NCI-H1436 (cell line): ENCODE results near the gene GALP.
"Not testable (repeated sequence)": the region's sequence is repeated elsewhere in the genome, so short reads cannot be mapped to it uniquely, and the experiment has no call there.

Source experiments
- DNase-seq: peaks from one replicate; lab custom pipeline; 2025; lab: John Stamatoyannopoulos, UW

Gene GALP

GRCh38 chr19:56148096-56148495 is 27.7 kb upstream of the GALP start:
- DNase-seq, result no peak

- DNase-seq, result not testable (repeated sequence)
These were observed 26.7 kb upstream of the GALP start for GRCh38 chr19:56148955-56149655.

DNA sequence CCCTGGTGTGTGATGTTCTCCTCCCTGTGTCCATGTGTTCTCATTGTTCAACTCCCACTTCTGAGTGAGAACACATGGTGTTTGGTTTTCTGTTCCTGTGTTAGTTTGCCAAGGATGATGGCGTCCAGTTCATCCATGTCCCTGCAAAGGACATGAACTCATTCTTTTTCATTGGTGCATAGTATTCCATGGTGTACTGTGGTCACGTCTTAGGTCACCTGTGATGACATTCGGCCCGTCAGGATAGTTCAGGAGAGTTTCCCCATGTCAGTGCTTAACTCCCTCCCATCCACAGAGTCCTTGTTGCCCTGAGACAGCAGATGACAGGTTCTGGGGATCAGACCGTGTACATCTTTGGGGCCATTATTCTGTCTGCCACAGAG is 26.2 kb upstream of the GALP start:
- no peak for DNase-seq

DNA sequence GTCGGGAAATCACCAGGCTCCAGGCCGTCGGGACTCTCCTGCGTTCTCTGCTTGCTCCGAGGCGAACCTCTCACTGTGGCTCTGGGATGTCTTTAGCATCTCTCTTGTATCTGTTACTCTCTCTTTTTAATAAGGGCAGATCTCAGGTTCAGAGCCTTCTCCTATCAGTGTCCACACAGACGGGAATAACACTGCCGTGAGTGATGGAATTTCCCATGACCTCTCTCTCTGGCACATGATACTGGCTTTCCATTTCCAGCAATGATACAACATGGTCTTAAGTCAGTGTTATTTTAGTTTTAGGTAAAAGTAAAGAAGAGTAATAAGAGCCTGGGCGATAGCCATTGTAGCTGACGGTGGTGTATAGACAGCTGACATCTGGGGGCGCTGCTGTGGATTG is 25.4 kb upstream of the GALP start:
- DNase-seq, result no peak

DNA sequence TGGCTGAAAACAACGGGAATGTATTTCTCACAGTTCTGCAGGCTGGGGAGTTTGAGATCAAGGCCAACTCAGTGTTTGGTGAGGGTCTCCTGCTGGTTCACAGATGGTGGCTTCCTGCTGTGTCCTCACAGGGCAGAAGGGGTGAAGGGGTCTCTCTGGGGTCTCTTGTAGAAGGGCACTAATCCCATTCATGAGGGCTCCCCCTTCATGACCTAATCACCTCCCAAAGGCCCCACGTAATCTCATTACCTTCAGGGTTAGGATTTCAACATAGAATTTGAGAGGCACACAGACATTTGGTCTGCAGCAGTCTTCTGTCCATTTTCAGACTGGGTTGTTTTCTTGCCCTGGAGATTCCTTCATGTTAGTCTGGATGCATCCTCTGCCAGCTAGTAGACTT is 23.2 kb upstream of the GALP start:
- DNase-seq, result no peak

DNA sequence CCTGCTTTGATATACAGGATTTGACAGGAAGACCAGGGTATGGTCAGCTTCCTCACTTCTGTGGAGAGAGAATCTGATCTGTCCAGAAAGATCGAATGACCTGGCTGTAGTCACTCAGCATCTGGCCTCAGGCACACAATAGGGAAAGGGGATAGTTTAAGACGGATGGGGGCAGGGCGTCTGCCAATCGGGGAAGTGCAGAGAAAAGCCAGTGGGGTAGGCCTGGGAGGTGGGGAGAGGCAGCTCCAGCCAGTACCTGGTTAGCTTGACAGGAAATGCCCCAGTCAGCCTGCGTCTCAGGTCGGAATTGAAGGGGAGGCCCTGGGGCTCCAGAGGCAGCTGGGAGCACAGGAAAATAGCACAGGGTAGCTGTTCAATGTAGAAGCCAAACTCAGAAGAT is 22.3 kb upstream of the GALP start:
- DNase-seq, result no peak

DNA sequence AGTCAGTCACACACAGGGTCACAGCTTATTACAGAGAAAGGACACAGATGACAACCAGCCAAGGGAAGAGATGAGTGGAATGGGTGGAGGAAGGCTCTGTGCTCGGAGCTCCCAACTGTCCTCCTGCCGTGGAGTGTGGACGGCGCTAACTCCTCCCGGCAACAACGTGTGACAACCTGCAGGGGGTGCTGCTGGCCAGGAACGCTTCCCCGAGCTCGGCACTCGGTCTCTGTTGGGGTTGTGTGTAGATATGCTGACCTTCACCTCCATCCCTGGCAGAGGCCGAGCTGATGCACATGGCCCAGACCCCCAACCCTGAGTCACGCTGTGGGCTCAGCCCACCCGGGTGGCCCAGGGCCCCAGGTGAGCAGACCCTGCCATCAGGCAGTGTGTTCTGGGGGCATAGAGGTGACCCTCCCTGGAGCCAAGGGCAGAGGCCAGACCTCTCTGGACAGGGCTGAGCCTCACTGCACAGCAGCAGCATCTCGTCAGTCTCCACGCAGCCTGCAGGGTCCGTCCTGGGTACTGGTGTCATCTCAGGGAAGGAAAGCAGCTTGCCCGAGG is 20.6 kb upstream of the GALP start:
- DNase-seq, result no peak

DNA sequence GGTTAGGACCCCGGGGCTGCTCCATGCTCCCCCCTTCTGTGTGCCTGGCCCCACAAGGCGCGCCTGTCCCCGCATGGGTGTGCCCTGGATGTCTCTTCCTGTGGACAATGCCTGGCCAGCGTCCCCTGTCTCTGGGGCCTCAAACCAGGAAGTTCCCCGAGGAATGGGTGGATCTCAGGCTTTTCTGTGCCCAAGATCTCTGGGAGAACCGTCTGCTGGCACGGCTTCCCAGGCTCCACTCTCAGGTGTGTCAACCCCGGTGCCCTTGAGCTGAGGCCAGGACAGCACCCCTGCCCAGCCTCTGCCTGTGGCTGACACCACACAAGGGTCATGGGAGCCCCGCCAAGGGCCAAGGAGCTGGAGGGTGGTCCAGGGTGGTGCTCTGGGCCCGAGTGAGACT is 19.0 kb upstream of the GALP start:
- DNase-seq, result no peak

- DNase-seq, result no peak
These were observed 17.5 kb upstream of the GALP start for GRCh38 chr19:56158170-56158757.

DNA sequence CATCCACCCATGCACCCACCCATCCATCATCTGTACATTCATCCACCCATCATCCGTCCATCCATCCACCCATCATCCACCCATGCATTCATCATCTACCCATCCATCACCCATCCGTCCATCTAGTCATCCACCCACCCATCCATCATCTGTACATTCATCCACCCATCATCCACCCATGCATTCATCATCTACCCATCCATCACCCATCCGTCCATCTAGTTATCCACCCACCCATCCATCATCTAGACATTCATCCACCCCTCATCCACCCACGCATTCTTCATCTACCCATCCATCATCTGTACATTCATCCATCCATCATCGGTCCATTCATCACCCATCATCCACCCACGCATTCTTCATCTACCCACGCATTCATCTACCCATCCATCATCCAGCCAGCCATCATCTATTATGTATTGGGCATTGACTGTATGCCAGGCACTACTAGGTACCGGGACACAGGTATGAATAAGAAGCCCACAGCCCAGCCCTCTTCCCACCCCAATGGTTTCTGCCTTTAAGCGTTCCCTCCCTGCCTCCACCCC is 16.7 kb upstream of the GALP start:
- DNase-seq, result no peak

DNA sequence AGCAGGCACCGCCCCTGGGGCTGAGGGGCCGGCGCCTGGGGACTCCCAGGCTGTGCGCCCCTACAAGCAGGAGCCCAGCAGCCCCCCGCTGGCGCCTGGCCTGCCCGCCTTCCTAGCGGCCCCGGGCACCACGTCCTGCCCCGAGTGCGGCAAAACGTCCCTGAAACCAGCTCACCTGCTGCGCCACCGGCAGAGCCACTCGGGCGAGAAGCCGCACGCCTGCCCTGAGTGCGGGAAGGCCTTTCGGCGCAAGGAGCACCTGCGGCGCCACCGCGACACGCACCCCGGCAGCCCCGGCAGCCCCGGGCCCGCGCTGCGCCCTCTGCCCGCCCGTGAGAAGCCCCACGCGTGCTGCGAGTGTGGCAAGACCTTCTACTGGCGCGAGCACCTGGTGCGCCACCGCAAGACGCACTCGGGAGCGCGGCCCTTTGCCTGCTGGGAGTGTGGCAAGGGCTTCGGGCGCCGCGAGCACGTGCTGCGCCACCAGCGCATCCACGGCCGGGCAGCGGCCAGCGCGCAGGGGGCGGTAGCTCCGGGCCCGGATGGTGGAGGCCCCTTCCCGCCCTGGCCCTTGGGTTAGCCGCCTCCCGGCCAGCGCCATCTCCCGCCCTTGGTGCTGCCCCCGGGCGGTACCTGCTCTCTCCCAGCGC is 16.1 kb upstream of the GALP start:
- no peak for DNase-seq

- no peak for DNase-seq
These were observed 14.3 kb upstream of the GALP start for GRCh38 chr19:56161534-56161933.

DNA sequence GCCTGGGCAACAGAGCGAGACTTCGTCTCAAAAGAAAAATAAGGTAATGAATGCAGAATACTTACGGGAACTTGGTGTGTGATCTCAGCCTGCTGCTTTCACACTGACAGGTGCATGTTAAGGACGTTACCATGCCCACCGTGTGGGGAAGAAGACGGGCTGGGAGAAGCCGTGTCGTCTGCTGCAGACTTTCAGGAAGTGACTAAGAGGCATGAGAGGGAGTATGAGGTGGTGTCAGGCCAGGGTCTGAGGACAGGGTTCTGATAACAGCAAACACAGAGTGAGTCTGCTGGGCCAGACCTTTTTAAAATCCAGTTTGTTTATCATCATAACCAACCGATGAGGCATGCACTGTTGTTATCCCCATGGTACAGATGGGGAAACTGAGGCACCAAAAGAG is 13.6 kb upstream of the GALP start:
- DNase-seq, result no peak

- DNase-seq, result no peak
These were observed 12.7 kb upstream of the GALP start for GRCh38 chr19:56163097-56163496.

- DNase-seq, result no peak
These were observed 8.7 kb upstream of the GALP start for GRCh38 chr19:56167064-56167578.

- DNase-seq, result peak; percentile 31
These were observed 5.5 kb upstream of the GALP start for GRCh38 chr19:56170261-56170660.

- no peak for DNase-seq
These were observed 1.7 kb upstream of the GALP start for GRCh38 chr19:56174086-56174485.

DNA sequence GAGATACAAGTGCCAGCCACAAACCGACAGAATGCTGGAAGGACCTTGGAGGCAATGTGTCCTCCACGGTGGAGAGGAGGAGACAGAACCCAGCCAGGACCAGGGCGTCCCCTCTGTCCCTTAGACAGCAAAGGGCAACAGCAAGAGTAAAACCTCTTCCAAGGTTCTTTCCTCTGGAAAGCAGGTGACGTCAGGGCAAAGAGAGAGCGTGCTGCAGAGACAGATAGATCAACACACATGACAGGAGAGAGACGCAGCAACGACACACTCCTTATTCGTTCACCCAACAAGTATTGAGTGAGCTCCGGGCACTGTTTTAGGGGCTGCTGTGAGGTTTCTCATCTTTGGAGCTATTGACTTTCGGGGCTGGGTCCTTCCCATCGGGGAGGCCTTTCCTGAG is 1.3 kb upstream of the GALP start:
- no peak for DNase-seq

DNA sequence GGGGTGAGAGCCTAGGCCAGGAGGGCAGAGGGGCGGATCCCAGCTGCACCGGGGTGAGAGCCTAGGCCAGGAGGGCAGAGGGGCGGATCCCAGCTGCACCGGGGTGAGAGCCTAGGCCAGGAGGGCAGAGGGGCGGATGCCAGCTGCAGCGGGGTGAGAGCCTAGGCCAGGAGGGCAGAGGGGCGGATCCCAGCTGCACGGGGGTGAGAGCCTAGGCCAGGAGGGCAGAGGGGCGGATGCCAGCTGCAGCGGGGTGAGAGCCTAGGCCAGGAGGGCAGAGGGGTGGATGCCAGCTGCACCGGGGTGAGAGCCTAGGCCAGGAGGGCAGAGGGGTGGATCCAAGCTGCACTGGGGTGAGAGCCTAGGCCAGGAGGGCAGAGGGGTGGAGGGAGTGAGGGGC is 502 bp downstream of the GALP start:
- not testable (repeated sequence) for DNase-seq

DNA sequence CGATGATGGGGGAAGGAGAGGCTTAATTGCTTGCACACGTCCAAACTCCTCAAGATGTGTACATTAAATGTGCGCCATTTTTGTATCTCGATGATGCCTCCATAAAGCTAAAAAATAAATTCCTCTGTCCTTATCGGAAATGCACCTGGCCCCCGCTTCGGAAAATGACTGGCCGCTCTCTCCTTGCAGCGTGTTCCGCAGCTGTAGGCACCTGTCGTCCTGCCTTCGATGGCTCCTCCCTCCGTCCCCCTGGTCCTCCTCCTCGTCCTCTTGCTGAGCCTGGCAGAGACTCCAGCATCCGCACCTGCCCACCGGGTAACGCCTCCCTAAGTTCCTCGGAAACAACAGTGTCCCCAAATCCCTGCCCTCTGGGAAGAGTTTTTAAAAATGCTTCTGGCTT is 1.1 kb downstream of the GALP start:
- peak; percentile 14 for DNase-seq

GRCh38 chr19:56177564-56178243 is 1.9 kb downstream of the GALP start:
- no peak for DNase-seq

DNA sequence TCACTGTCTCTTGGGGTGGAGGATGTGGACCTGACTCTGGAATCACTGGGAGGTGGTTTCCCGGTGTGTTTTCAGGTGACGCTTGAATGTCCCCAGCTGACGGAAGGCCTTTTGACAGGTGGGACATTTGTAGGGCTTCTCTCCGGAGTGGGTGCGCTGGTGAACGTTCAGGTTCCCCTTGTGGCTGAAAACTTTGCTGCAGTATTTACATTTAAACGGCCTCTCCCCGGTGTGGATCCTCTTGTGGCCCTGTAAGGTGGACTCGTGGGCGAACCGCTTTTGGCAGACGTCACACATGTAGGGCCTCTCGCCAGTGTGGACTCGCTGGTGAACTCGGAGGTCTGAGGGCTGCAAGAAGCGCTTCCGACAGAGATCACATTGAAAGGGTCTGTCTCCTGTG is 14.0 kb downstream of the GALP start:
- no peak for DNase-seq
